AG10803 (cell line): Measurements from ENCODE around the gene ST7.
A peak's percentile ranks its signal among the peaks of the same experiment; 100 is the strongest.

Experiments
- DNase-seq: peaks from one replicate; pipeline ENCODE4 v3.0.0; 2010; ENCODE audit warnings: low read depth
- H3K4me3 ChIP-seq: 2 replicates; pipeline ENCODE4 v1.5.1; 2011; ENCODE audit warnings: mild to moderate bottlenecking, low read length, control low read depth
- TF ChIP-seq, protein P1 (sequence below): conservative IDR thresholded peaks from 2 replicates; pipeline ENCODE4 v1.5.1; 2011; ENCODE audit warnings: mild to moderate bottlenecking, low read length, control low read depth, inconsistent platforms

The ST7 gene

DNA sequence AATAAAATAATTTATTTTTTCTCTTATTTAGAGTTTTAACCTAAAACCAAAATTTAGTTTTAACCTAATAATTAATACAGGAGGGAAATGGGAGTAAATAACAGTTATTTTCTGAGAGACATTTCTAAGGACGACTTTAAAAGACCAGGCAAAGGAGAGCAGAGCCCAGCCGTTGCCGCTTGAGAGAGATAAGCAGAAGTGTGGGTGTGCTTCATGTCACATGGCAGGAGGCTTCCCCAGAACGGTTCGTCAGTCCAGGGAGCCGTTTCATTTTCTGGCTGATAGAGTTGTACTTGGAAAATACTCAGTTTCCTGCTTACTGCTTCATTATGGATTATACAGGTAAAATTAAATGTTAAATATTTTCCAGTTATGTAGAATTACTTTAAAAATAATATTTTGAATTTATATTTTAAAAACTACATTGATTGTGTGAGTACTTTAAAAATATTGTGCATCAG, 61.4 kb downstream of the ST7 start:
- DNase-seq = peak; percentile 31
- TF ChIP-seq, protein P1, sequence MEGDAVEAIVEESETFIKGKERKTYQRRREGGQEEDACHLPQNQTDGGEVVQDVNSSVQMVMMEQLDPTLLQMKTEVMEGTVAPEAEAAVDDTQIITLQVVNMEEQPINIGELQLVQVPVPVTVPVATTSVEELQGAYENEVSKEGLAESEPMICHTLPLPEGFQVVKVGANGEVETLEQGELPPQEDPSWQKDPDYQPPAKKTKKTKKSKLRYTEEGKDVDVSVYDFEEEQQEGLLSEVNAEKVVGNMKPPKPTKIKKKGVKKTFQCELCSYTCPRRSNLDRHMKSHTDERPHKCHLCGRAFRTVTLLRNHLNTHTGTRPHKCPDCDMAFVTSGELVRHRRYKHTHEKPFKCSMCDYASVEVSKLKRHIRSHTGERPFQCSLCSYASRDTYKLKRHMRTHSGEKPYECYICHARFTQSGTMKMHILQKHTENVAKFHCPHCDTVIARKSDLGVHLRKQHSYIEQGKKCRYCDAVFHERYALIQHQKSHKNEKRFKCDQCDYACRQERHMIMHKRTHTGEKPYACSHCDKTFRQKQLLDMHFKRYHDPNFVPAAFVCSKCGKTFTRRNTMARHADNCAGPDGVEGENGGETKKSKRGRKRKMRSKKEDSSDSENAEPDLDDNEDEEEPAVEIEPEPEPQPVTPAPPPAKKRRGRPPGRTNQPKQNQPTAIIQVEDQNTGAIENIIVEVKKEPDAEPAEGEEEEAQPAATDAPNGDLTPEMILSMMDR = no peak

DNA sequence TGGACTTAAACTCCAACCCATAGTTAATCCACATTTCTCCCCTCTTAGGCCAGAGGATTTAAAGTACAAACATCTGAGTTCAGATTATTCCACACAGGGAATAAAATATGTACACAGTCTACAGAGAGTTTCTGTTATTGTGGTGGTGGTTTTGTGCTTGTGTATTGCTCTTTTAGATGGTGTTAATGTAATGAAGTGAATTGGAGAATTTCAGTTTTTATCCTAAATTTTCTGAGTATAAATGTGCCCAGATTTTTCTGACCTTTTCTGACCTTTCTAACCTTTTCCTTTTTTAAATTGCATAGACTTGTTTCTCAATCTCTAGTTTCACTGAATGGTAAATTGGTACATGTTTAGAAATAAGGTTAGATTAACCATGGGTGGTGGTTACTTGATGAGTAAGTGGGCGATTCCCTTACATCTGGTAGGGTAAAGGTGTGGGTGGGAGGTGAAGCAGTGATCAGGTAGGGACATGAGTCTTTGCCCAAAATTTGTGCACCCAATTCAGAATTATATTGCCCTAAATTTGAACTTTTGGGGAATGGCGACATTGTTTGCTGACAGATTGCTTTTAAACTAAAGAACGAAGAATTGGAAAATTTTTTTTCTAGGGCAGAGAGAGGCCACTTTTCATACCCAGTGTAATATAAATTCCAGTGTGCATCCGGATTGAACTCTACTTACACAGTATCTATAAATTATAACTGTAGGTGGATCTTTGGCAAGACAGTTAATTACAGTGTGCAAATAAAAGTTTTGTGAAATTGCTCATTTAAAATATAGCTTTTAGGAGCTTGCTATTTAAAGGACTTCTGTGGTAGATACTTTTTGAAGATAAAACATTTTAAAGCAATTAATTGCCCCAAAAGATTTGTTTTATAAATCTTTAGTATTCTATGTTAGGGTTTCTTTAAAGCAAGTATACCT, 62.2 kb downstream of the ST7 start:
- TF ChIP-seq, protein P1 = no peak
- no peak for DNase-seq

More for the DNA sequence above, 61.4 kb downstream of the ST7 start:
- H3K4me3 ChIP-seq = peak overlapping the region; percentile 3; the same call in 1 of the 2 replicates

DNA sequence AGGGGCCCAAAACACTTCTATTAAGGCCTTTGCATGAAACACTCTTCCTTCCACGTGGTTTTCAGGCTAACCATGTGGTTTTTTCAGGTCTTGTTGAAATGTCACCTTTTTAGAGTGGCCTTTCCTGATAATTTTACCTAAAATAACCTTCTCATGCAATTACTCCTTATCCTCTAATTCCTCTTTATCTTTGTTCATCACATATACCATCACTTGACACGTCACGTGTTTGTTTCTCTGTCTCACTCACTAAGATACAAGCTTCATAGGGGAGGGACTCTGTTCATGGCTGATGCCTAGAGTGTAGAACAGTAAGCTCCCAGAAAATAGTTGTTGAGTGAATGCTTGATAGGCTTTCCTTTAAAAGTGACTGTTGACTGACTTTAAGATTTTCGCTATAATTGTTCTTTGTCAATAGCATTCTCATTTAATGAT, 63.7 kb downstream of the ST7 start:
- no peak for DNase-seq
- TF ChIP-seq, protein P1 = no peak
- H3K4me3 ChIP-seq = no peak overlapping the region

More for the DNA sequence above, 62.2 kb downstream of the ST7 start:
- no peak overlapping the region for H3K4me3 ChIP-seq

DNA sequence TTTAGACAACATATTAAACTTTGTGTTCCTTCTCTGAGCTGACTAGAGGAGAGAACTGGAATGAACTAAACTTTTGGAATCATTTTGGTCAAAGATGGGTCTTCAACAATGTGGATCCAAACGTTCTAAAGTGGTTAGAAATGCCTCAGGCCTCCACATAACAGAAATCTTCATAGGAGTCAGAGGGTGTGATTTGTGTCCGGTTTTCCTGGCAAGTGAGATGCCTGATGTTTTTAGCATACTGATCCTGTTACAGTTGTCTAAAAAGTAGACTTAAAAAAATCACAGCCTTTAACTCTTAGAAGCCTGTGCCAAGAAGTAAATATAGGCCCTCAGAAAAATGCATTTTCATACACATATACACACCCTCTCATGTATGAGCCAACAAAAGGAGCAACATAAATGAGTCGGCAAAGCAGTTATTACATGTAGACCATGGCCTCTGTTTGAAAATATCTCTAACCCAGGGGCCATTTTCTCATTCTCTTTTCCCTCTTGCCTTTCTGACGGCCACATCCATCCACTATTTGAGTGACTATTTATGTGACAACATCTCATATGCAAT, 64.5 kb downstream of the ST7 start:
- TF ChIP-seq, protein P1 = no peak
- no peak overlapping the region for H3K4me3 ChIP-seq
- DNase-seq = peak; percentile 27

DNA sequence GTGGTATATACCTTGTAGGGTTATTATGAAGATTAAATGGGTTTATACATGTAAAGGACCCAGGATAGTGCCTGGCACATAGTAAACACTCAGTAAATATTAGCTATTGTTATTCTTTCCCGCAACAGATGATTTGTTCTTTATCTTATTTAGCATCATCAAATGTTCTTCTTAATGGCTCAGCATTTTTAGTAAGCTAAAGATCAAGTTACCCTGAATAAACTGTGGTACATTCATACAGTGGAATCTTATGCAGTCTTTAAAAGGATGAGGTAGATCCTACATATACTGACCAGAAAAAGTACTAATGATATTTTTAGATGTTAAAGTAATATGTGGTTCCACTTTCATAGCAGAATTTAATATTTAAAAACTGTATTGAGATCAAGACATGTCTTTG, 65.4 kb downstream of the ST7 start:
- no peak overlapping the region for H3K4me3 ChIP-seq
- TF ChIP-seq, protein P1 = no peak
- DNase-seq = no peak

DNA sequence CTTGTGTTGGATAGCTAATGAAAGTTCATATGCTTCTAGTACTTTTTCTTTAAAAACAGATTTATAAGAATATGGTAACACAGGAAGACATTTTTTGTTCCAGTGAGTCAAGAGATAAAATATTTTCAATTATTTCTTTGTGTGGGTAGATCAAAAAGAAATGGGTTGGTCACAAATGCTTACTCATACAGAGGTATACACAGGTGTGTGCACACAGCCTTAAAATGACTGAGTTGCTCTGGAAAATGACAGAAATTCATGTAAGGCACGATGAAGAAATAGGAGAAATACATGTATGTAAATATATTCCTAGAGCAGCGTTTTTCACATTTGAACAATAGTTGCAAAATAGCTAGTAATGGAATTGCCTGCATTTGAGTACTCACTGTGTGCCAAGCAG, 66.0 kb downstream of the ST7 start:
- no peak for DNase-seq
- TF ChIP-seq, protein P1 = no peak
- no peak overlapping the region for H3K4me3 ChIP-seq
